Endodermal cell (in vitro differentiated cells): ENCODE data around the gene CDSN. TPM values are rescaled to one million over a fixed set of nuclear protein-coding genes. Genes with fewer than 3 reads are reported as not detected.
A peak's percentile ranks its signal among the peaks of the same experiment; 100 is the strongest.

Source experiments
- DNase-seq: peaks from one replicate; pipeline ENCODE4 v3.0.0-alpha.2; 2017
- H3K27ac ChIP-seq: 2 replicates; pipeline ENCODE4 v1.5.1; 2013; ENCODE audit warnings: mild to moderate bottlenecking, low read depth, low read length, moderate library complexity
- H3K27me3 ChIP-seq: 2 replicates; pipeline ENCODE4 v1.6.1; 2013; ENCODE audit warnings: mild to moderate bottlenecking, low read length, moderate library complexity; ENCODE audit not compliant: insufficient read depth, control insufficient read depth, poor library complexity, severe bottlenecking
- H3K36me3 ChIP-seq: 2 replicates; pipeline ENCODE4 v1.7.0; 2013; ENCODE audit warnings: mild to moderate bottlenecking, low read length, moderate library complexity; ENCODE audit not compliant: control insufficient read depth, insufficient read depth
- H3K4me1 ChIP-seq: one replicate; pipeline ENCODE4 v1.7.0; 2013; ENCODE audit warnings: low read length; ENCODE audit not compliant: control insufficient read depth, insufficient read depth
- H3K4me3 ChIP-seq: 2 replicates; pipeline ENCODE4 v1.5.1; 2013; ENCODE audit warnings: mild to moderate bottlenecking, low read length, moderate library complexity
- H3K9ac ChIP-seq: 2 replicates; pipeline ENCODE4 v1.6.1; 2013; ENCODE audit warnings: mild to moderate bottlenecking, low read length, moderate library complexity; ENCODE audit not compliant: poor library complexity, severe bottlenecking; ENCODE audit errors: extremely low read depth
- H3K9me3 ChIP-seq: 2 replicates; pipeline ENCODE4 v1.6.1; 2013; ENCODE audit warnings: mild to moderate bottlenecking, low read length, moderate library complexity; ENCODE audit not compliant: control insufficient read depth
- H3K27ac Mint-ChIP-seq: 2 replicates; pipeline ENCODE4 v1.8.0; 2020; ENCODE audit warnings: mixed read lengths
- H3K27me3 Mint-ChIP-seq: 2 replicates; pipeline ENCODE4 v1.8.0; 2021; ENCODE audit warnings: mild to moderate bottlenecking, mixed read lengths; ENCODE audit not compliant: insufficient read depth
- H3K36me3 Mint-ChIP-seq: 2 replicates; pipeline ENCODE4 v1.8.0; 2020; ENCODE audit warnings: low read depth, mixed read lengths
- H3K4me1 Mint-ChIP-seq: 2 replicates; pipeline ENCODE4 v1.8.0; 2020; ENCODE audit warnings: mixed read lengths
- H3K4me3 Mint-ChIP-seq: 2 replicates; pipeline ENCODE4 v1.8.0; 2020; ENCODE audit warnings: mild to moderate bottlenecking, moderate library complexity, mixed read lengths
- H3K9me3 Mint-ChIP-seq: 2 replicates; pipeline ENCODE4 v1.8.0; 2020; ENCODE audit warnings: mild to moderate bottlenecking, mixed read lengths
- CTCF ChIP-seq: fragments of 200-600 bp; sonication (generic); conservative IDR thresholded peaks from 2 replicates; pipeline ENCODE4 v1.5.0; 2021; ENCODE audit warnings: antibody characterized with exemption, mild to moderate bottlenecking
- WGBS, 2 experiments: methylation state at CpG; one replicate each; pipeline versions ENCODE4 v1.1.5 to v1.1.7; 2013; ENCODE audit warnings: missing lambda C conversion rate in 2 of 2, mixed read lengths in 1 of 2; ENCODE audit not compliant: insufficient coverage in 1 of 2, insufficient read length in 1 of 2; 5-methylcytosine and 5-hydroxymethylcytosine counted together
- total RNA-seq, 2 donors: library from RNA; stranded (reverse); fragmentation: NEBNext Ultra II Directional in 1 of 2; extraction: Animal tissue kit (Norgen Biotek cat#: 25700) in 1 of 2; gene quantifications; 2 replicates in 1 of 2; 3 replicates in 1 of 2; pipeline ENCODE4 v1.2.1, GENCODE V29; 2021

The CDSN gene
- total RNA-seq, 2 donors from 2014 or later: not detected

GRCh38 chr6:31129130-31129529 is 8.9 kb upstream of the CDSN start:
- H3K9me3 ChIP-seq: no peaks in the 10 kb centered on the region
- H3K4me1 ChIP-seq: peaks cover 19% of the 10 kb centered on the region
- H3K36me3 Mint-ChIP-seq: no peaks in the 10 kb centered on the region
- no peaks in the 10 kb centered on the region for H3K36me3 ChIP-seq
- H3K27ac ChIP-seq: no peak overlapping the region
- no peaks in the 10 kb centered on the region for H3K27me3 Mint-ChIP-seq
- H3K9ac ChIP-seq: no peak overlapping the region
- H3K4me3 ChIP-seq: no peak overlapping the region
- no peak overlapping the region for H3K4me3 Mint-ChIP-seq
- TF ChIP-seq CTCF: no peak
- no peaks in the 10 kb centered on the region for H3K9me3 Mint-ChIP-seq
- H3K4me1 Mint-ChIP-seq: peaks cover 46% of the 10 kb centered on the region
- 56 to 73% methylated on average over 4 of the region's 4 CpGs for WGBS, 2 experiments
- DNase-seq: no peak
- peak overlapping the region; percentile 52 for H3K27ac Mint-ChIP-seq
- no peaks in the 10 kb centered on the region for H3K27me3 ChIP-seq

GRCh38 chr6:31128093-31128676 is 7.9 kb upstream of the CDSN start:
- H3K4me3 Mint-ChIP-seq: no peak overlapping the region
- no peak overlapping the region for H3K27ac ChIP-seq

GRCh38 chr6:31126396-31127175 is 6.3 kb upstream of the CDSN start:
- H3K4me3 Mint-ChIP-seq: no peak overlapping the region
- H3K27ac Mint-ChIP-seq: no peak overlapping the region

More at GRCh38 chr6:31128093-31128676, 7.9 kb upstream of the CDSN start:
- Mint-ChIP-seq H3K9me3 (no peaks in the 10 kb centered on the region), H3K4me1 (peaks cover 46% of the 10 kb centered on the region), H3K36me3 (no peaks in the 10 kb centered on the region), H3K27me3 (peaks cover 4% of the 10 kb centered on the region), H3K27ac (no peak overlapping the region)
- Histone ChIP-seq H3K4me1 (peaks cover 19% of the 10 kb centered on the region), H3K4me3 (no peak overlapping the region), H3K27me3 (no peaks in the 10 kb centered on the region), H3K9ac (no peak overlapping the region), H3K36me3 (no peaks in the 10 kb centered on the region), H3K9me3 (no peaks in the 10 kb centered on the region)
- peak; percentile 91 for TF ChIP-seq CTCF
- WGBS, 2 experiments: 22 to 28% methylated on average over 6 to 8 of the region's 8 CpGs
- DNase-seq: peak; percentile 93

More at GRCh38 chr6:31126396-31127175, 6.3 kb upstream of the CDSN start:
- Histone ChIP-seq H3K36me3 (no peaks in the 10 kb centered on the region), H3K9me3 (no peaks in the 10 kb centered on the region), H3K27me3 (no peaks in the 10 kb centered on the region), H3K4me3 (no peak overlapping the region), H3K9ac (no peak overlapping the region), H3K27ac (no peak overlapping the region), H3K4me1 (peaks cover 19% of the 10 kb centered on the region)
- Mint-ChIP-seq H3K4me1 (peaks cover 43% of the 10 kb centered on the region), H3K27me3 (peaks cover 4% of the 10 kb centered on the region), H3K9me3 (no peaks in the 10 kb centered on the region), H3K36me3 (no peaks in the 10 kb centered on the region)
- TF ChIP-seq CTCF: no peak
- DNase-seq: peak; percentile 71
- WGBS, 2 experiments: 81 to 85% methylated on average over 13 to 15 of the region's 16 CpGs
